ENCODE data around the gene GMDS.

- TF ChIP-seq SUZ12 (IDR thresholded peaks at IDR 0.05; ENCODE audit: low read length) = no peak
- no peak for TF ChIP-seq RFX5 (IDR thresholded peaks at IDR 0.05; ENCODE audit: borderline replicate concordance, low read depth, low read length)
- TF ChIP-seq, protein P1, sequence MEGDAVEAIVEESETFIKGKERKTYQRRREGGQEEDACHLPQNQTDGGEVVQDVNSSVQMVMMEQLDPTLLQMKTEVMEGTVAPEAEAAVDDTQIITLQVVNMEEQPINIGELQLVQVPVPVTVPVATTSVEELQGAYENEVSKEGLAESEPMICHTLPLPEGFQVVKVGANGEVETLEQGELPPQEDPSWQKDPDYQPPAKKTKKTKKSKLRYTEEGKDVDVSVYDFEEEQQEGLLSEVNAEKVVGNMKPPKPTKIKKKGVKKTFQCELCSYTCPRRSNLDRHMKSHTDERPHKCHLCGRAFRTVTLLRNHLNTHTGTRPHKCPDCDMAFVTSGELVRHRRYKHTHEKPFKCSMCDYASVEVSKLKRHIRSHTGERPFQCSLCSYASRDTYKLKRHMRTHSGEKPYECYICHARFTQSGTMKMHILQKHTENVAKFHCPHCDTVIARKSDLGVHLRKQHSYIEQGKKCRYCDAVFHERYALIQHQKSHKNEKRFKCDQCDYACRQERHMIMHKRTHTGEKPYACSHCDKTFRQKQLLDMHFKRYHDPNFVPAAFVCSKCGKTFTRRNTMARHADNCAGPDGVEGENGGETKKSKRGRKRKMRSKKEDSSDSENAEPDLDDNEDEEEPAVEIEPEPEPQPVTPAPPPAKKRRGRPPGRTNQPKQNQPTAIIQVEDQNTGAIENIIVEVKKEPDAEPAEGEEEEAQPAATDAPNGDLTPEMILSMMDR (IDR thresholded peaks at IDR 0.05; ENCODE audit: control extremely low read depth in 1 of 3, insufficient read depth in 1 of 3, low read depth in 1 of 3, low read length in 3 of 3) = no peak
- TF ChIP-seq CHD1 (IDR thresholded peaks at IDR 0.05; ENCODE audit: low read depth, low read length) = no peak
- TF ChIP-seq, protein P2, sequence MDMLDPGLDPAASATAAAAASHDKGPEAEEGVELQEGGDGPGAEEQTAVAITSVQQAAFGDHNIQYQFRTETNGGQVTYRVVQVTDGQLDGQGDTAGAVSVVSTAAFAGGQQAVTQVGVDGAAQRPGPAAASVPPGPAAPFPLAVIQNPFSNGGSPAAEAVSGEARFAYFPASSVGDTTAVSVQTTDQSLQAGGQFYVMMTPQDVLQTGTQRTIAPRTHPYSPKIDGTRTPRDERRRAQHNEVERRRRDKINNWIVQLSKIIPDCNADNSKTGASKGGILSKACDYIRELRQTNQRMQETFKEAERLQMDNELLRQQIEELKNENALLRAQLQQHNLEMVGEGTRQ (IDR thresholded peaks at IDR 0.05; ENCODE audit: low read length) = no peak
- TF ChIP-seq EZH2 (IDR thresholded peaks at IDR 0.05; ENCODE audit: low read depth, low read length, severe bottlenecking) = no peak
- no peak for TF ChIP-seq KDM5A (IDR thresholded peaks at IDR 0.05; ENCODE audit: low read length)
- TF ChIP-seq TEAD4 (IDR thresholded peaks at IDR 0.05; ENCODE audit: low read depth, low read length) = no peak
- no peak for TF ChIP-seq EP300 (IDR thresholded peaks at IDR 0.05; ENCODE audit: borderline replicate concordance in 1 of 2, low read depth in 2 of 2, low read length in 2 of 2)
- no peak for TF ChIP-seq NANOG (IDR thresholded peaks at IDR 0.05; ENCODE audit: insufficient read depth, low read depth, low read length, poor library complexity, severe bottlenecking)
- TF ChIP-seq CBX8 (IDR thresholded peaks at IDR 0.05; ENCODE audit: borderline replicate concordance, low read depth, low read length) = no peak
- no peak for TF ChIP-seq RAD21 (IDR thresholded peaks at IDR 0.05 in 1 of 2, conservative IDR thresholded peaks at IDR 0.05 in 1 of 2; ENCODE audit: low read depth in 2 of 2, low read length in 2 of 2)
- TF ChIP-seq SIN3A (conservative IDR thresholded peaks at IDR 0.05 in 1 of 2, IDR thresholded peaks at IDR 0.05 in 1 of 2; ENCODE audit: low read depth in 1 of 2, low read length in 2 of 2) = no peak
- TF ChIP-seq GABPA (IDR thresholded peaks at IDR 0.05; ENCODE audit: borderline replicate concordance, insufficient read depth, low read length) = no peak
These were observed 505.7 kb downstream of the GMDS start for GRCh38 chr6:1739680-1740079.
